ENCODE results near the gene BNIP2. TPM values are rescaled to one million over a fixed set of nuclear protein-coding genes. Genes with fewer than 3 reads are reported as not detected.
A peak's percentile ranks its signal among the peaks of the same experiment; 100 is the strongest.

The BNIP2 gene
- total RNA-seq, 1 experiment from 2014 or later: 43.5 TPM

DNA sequence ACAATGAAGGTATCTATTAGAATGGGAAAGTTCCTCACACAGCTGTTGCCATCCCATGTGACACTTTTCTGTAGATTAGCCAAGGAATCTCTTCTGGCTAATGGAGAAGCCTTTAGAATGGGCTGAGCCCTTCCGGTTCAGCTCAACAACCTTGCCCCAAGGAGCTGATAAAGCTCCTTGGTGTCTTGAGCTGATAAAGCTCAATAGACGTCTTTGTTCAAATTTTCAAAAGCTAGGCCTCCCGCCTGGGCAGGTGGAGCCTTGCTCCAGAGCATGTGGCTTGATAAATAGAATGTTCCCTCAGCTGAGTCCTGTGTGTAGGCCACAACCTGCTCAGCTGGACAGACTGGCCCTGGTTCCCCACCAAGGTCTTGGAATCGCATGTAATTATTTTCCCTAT is 7.2 kb upstream of the BNIP2 start:
- no peak overlapping the region for H2BK15ac ChIP-seq (ENCODE audit: low read depth, low read length)
- no peaks in the 10 kb centered on the region for H3K36me3 Mint-ChIP-seq (ENCODE audit: insufficient read depth in 1 of 3, low read depth in 3 of 3)
- H2AFZ ChIP-seq (ENCODE audit: low read length): no peak overlapping the region
- TF ChIP-seq, protein P1, sequence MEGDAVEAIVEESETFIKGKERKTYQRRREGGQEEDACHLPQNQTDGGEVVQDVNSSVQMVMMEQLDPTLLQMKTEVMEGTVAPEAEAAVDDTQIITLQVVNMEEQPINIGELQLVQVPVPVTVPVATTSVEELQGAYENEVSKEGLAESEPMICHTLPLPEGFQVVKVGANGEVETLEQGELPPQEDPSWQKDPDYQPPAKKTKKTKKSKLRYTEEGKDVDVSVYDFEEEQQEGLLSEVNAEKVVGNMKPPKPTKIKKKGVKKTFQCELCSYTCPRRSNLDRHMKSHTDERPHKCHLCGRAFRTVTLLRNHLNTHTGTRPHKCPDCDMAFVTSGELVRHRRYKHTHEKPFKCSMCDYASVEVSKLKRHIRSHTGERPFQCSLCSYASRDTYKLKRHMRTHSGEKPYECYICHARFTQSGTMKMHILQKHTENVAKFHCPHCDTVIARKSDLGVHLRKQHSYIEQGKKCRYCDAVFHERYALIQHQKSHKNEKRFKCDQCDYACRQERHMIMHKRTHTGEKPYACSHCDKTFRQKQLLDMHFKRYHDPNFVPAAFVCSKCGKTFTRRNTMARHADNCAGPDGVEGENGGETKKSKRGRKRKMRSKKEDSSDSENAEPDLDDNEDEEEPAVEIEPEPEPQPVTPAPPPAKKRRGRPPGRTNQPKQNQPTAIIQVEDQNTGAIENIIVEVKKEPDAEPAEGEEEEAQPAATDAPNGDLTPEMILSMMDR (conservative IDR thresholded peaks at IDR 0.05): no peak
- no peaks in the 10 kb centered on the region for H4K20me1 ChIP-seq (ENCODE audit: control insufficient read depth, insufficient read depth, insufficient read length)
- no peak overlapping the region for H4K91ac ChIP-seq (ENCODE audit: insufficient read length, low read depth, low read length)
- H2BK120ac ChIP-seq (ENCODE audit: low read depth, low read length, poor library complexity, severe bottlenecking): no peak overlapping the region
- no peak overlapping the region for H3K56ac ChIP-seq (ENCODE audit: insufficient read length, low read depth, low read length)
- H3K23ac ChIP-seq (ENCODE audit: insufficient read length, low read depth, low read length): no peak overlapping the region
- no CpG with 5 or more reads among the region's 4 CpGs for WGBS (ENCODE audit: extremely low coverage, insufficient read length, low lambda C conversion rate)
- H3K27me3 Mint-ChIP-seq (ENCODE audit: low read depth): peaks cover 4% of the 10 kb centered on the region
- no peak overlapping the region for H3K18ac ChIP-seq (ENCODE audit: insufficient read length, low read depth, low read length)
- no peak overlapping the region for H3K14ac ChIP-seq (ENCODE audit: insufficient read depth, low read length)
- no peak overlapping the region for H4K5ac ChIP-seq (ENCODE audit: insufficient read length, low read depth, low read length)
- no peak overlapping the region for H3K9ac ChIP-seq (ENCODE audit: extremely low read depth, insufficient read length, low read length)
- no peaks in the 10 kb centered on the region for H3K9me3 ChIP-seq (ENCODE audit: control insufficient read depth, low read depth, low read length)
- DNase-seq: no peak
- no peak overlapping the region for H2BK5ac ChIP-seq (ENCODE audit: insufficient read length, low read length)
- H3K27ac Mint-ChIP-seq: peak overlapping the region in 1 of 3 experiments; percentile 78; a peak in 1 of 7 replicates
- no peak overlapping the region for H3K4me3 Mint-ChIP-seq
- H4K8ac ChIP-seq (replicated peaks; ENCODE audit: insufficient read length, low read depth, low read length): no peak overlapping the region
- no peaks in the 10 kb centered on the region for H3K79me1 ChIP-seq (ENCODE audit: insufficient read depth, low read depth, low read length, poor library complexity, severe bottlenecking)
- H3K4me2 ChIP-seq (ENCODE audit: insufficient read depth, insufficient read length, low read length): no peak overlapping the region
- no peaks in the 10 kb centered on the region for H3K23me2 ChIP-seq (ENCODE audit: insufficient read length, low read depth, low read length, poor library complexity, severe bottlenecking)
- H3K4me1 ChIP-seq (ENCODE audit: insufficient read depth, low read length): no peaks in the 10 kb centered on the region
- peaks cover 5% of the 10 kb centered on the region in 2 experiments for H3K4me1 Mint-ChIP-seq
- no peak overlapping the region for H2BK20ac ChIP-seq (ENCODE audit: low read depth, low read length, poor library complexity, severe bottlenecking)
- H3K27ac ChIP-seq (ENCODE audit: insufficient read length, low read depth, low read length): no peak overlapping the region
- no peaks in the 10 kb centered on the region for H3K9me3 Mint-ChIP-seq
- H2AK5ac ChIP-seq (ENCODE audit: insufficient read length, low read length): no peak overlapping the region
- H2BK12ac ChIP-seq (ENCODE audit: insufficient read length, low read depth, low read length): no peak overlapping the region
- no peaks in the 10 kb centered on the region for H3K79me2 ChIP-seq (ENCODE audit: insufficient read depth, low read length)
- H3K4ac ChIP-seq (ENCODE audit: low read depth, low read length): no peak overlapping the region
- H3K27me3 ChIP-seq (ENCODE audit: insufficient read depth, low read length): no peaks in the 10 kb centered on the region
- no peak overlapping the region for H3T11ph ChIP-seq (ENCODE audit: low read length)
